H9 (cell line): ENCODE data around the gene FDX1. TPM values are rescaled to one million over a fixed set of nuclear protein-coding genes. Genes with fewer than 3 reads are reported as not detected.

Experiments
- DNase-seq: peaks from one replicate; pipeline ENCODE4 v3.0.0-alpha.2; 2017
- H2AFZ ChIP-seq: one replicate; pipeline ENCODE4 v1.6.1; 2013; ENCODE audit warnings: mild to moderate bottlenecking, low read length, control low read depth, moderate library complexity
- H2AK5ac ChIP-seq: 2 replicates; pipeline ENCODE4 v1.6.1; 2013; ENCODE audit warnings: low read length, control low read depth, mixed read lengths; ENCODE audit not compliant: insufficient read length
- H2BK120ac ChIP-seq: one replicate; pipeline ENCODE4 v1.6.1; 2013; ENCODE audit warnings: low read depth, mild to moderate bottlenecking, low read length, control low read depth, inconsistent platforms; ENCODE audit not compliant: poor library complexity, severe bottlenecking
- H2BK12ac ChIP-seq: 2 replicates; pipeline ENCODE4 v1.6.1; 2013; ENCODE audit warnings: low read length, control low read depth, mixed read lengths, low read depth; ENCODE audit not compliant: insufficient read length
- H2BK15ac ChIP-seq: 2 replicates; pipeline ENCODE4 v1.6.1; 2013; ENCODE audit warnings: low read depth, low read length, control low read depth
- H2BK20ac ChIP-seq: one replicate; pipeline ENCODE4 v1.6.1; 2013; ENCODE audit warnings: low read depth, mild to moderate bottlenecking, low read length, control low read depth, inconsistent platforms; ENCODE audit not compliant: poor library complexity, severe bottlenecking
- H2BK5ac ChIP-seq: 2 replicates; pipeline ENCODE4 v1.6.1; 2013; ENCODE audit warnings: low read length, control low read depth, mixed read lengths; ENCODE audit not compliant: insufficient read length
- H3K14ac ChIP-seq: 2 replicates; pipeline ENCODE4 v1.6.1; 2013; ENCODE audit warnings: low read length, control low read depth; ENCODE audit not compliant: insufficient read depth
- H3K18ac ChIP-seq: 2 replicates; pipeline ENCODE4 v1.6.1; 2013; ENCODE audit warnings: low read depth, mild to moderate bottlenecking, mixed read lengths, low read length, control low read depth; ENCODE audit not compliant: insufficient read length
- H3K23ac ChIP-seq: 2 replicates; pipeline ENCODE4 v1.6.1; 2013; ENCODE audit warnings: low read length, control low read depth, mixed read lengths, low read depth; ENCODE audit not compliant: insufficient read length
- H3K23me2 ChIP-seq: 2 replicates; pipeline ENCODE4 v1.6.1; 2013; ENCODE audit warnings: low read depth, mild to moderate bottlenecking, mixed read lengths, low read length, control low read depth; ENCODE audit not compliant: insufficient read length, poor library complexity, severe bottlenecking
- H3K27ac ChIP-seq: 2 replicates; pipeline ENCODE4 v1.5.1; 2013; ENCODE audit warnings: low read length, control low read depth, mixed read lengths, low read depth; ENCODE audit not compliant: insufficient read length
- H3K27me3 ChIP-seq: 2 replicates; pipeline ENCODE4 v1.6.1; 2013; ENCODE audit warnings: low read length, control low read depth, inconsistent platforms; ENCODE audit not compliant: insufficient read depth
- H3K4ac ChIP-seq: 2 replicates; pipeline ENCODE4 v1.6.1; 2013; ENCODE audit warnings: low read depth, mild to moderate bottlenecking, control low read depth, inconsistent platforms, low read length, moderate library complexity
- H3K4me1 ChIP-seq: 2 replicates; pipeline ENCODE4 v1.6.1; 2013; ENCODE audit warnings: low read length, control low read depth, inconsistent platforms; ENCODE audit not compliant: insufficient read depth
- H3K4me2 ChIP-seq: 2 replicates; pipeline ENCODE4 v1.6.1; 2013; ENCODE audit warnings: low read length, control low read depth, mixed read lengths; ENCODE audit not compliant: insufficient read length, insufficient read depth
- H3K56ac ChIP-seq: 2 replicates; pipeline ENCODE4 v1.6.1; 2013; ENCODE audit warnings: low read depth, mild to moderate bottlenecking, mixed read lengths, low read length, control low read depth; ENCODE audit not compliant: insufficient read length
- H3K79me1 ChIP-seq: 2 replicates; pipeline ENCODE4 v1.6.1; 2013; ENCODE audit warnings: low read depth, mild to moderate bottlenecking, moderate library complexity, low read length, control low read depth, inconsistent platforms; ENCODE audit not compliant: insufficient read depth, poor library complexity, severe bottlenecking
- H3K79me2 ChIP-seq: 2 replicates; pipeline ENCODE4 v1.6.1; 2013; ENCODE audit warnings: low read length, control low read depth, inconsistent platforms; ENCODE audit not compliant: insufficient read depth
- H3K9ac ChIP-seq: 2 replicates; pipeline ENCODE4 v1.6.1; 2013; ENCODE audit warnings: low read length, control low read depth, mixed read lengths; ENCODE audit not compliant: insufficient read length; ENCODE audit errors: extremely low read depth
- H3K9me3 ChIP-seq: one replicate; pipeline ENCODE4 v1.6.1; 2013; ENCODE audit warnings: low read depth, low read length, inconsistent platforms; ENCODE audit not compliant: control insufficient read depth
- H3T11ph ChIP-seq: one replicate; pipeline ENCODE4 v1.6.1; 2013; ENCODE audit warnings: mild to moderate bottlenecking, low read length, control low read depth, inconsistent platforms
- H4K20me1 ChIP-seq: one replicate; pipeline ENCODE4 v1.6.1; 2013; ENCODE audit not compliant: control insufficient read depth, insufficient read length, insufficient read depth
- H4K5ac ChIP-seq: 2 replicates; pipeline ENCODE4 v1.6.1; 2013; ENCODE audit warnings: low read depth, mild to moderate bottlenecking, mixed read lengths, low read length, control low read depth; ENCODE audit not compliant: insufficient read length
- H4K8ac ChIP-seq: replicated peaks from 2 replicates; pipeline ENCODE4 v1.6.1; 2013; ENCODE audit warnings: low read length, control low read depth, mixed read lengths, low read depth; ENCODE audit not compliant: insufficient read length
- H4K91ac ChIP-seq: 2 replicates; pipeline ENCODE4 v1.6.1; 2013; ENCODE audit warnings: low read depth, mild to moderate bottlenecking, moderate library complexity, mixed read lengths, low read length, control low read depth; ENCODE audit not compliant: insufficient read length
- H3K27ac Mint-ChIP-seq, 3 experiments: 2 replicates in 2 of 3; 3 replicates in 1 of 3; pipeline ENCODE4 v1.8.0; 2020 to 2021; ENCODE audit warnings: mixed read lengths in 3 of 3, mild to moderate bottlenecking in 1 of 3, moderate library complexity in 1 of 3
- H3K27me3 Mint-ChIP-seq: 2 replicates; pipeline ENCODE4 v1.8.0; 2021; ENCODE audit warnings: low read depth, mild to moderate bottlenecking, moderate library complexity, mixed read lengths
- H3K36me3 Mint-ChIP-seq, 3 experiments: 2 replicates in 2 of 3; 3 replicates in 1 of 3; pipeline ENCODE4 v1.8.0; 2020 to 2021; ENCODE audit warnings: low read depth in 3 of 3, mixed read lengths in 3 of 3; ENCODE audit not compliant: insufficient read depth in 1 of 3
- H3K4me1 Mint-ChIP-seq, 2 experiments: 2 replicates each; pipeline ENCODE4 v1.8.0; 2020; ENCODE audit warnings: mixed read lengths in 2 of 2
- H3K4me3 Mint-ChIP-seq, 2 experiments: 2 replicates in 1 of 2; 3 replicates in 1 of 2; pipeline ENCODE4 v1.8.0; 2020 to 2021; ENCODE audit warnings: mild to moderate bottlenecking in 2 of 2, mixed read lengths in 2 of 2, moderate library complexity in 1 of 2
- H3K9me3 Mint-ChIP-seq, 2 experiments: 2 replicates in 1 of 2; 3 replicates in 1 of 2; pipeline ENCODE4 v1.8.0; 2020; ENCODE audit warnings: mild to moderate bottlenecking in 2 of 2, mixed read lengths in 2 of 2, moderate library complexity in 1 of 2
- WGBS: extraction: QIAGEN DNeasy Blood & Tissue Kit; methylation state at CpG from one replicate; pipeline ENCODE4 v1.1.7; 2013; ENCODE audit warnings: missing lambda C conversion rate, low lambda C conversion rate, mixed read lengths; ENCODE audit not compliant: insufficient read length; ENCODE audit errors: extremely low coverage; 5-methylcytosine and 5-hydroxymethylcytosine counted together
- total RNA-seq: library from RNA; stranded (reverse); gene quantifications from 2 replicates; pipeline ENCODE4 v1.2.1, GENCODE V29; 2021
- TF ChIP-seq, protein P1 (sequence below): fragments of 200-600 bp; sonication (generic); conservative IDR thresholded peaks from 3 replicates; pipeline ENCODE4 v1.8.0; 2021; ENCODE audit warnings: antibody characterized with exemption, mild to moderate bottlenecking

FDX1 gene
- total RNA-seq, 1 experiment from 2014 or later = 10.1 TPM

DNA sequence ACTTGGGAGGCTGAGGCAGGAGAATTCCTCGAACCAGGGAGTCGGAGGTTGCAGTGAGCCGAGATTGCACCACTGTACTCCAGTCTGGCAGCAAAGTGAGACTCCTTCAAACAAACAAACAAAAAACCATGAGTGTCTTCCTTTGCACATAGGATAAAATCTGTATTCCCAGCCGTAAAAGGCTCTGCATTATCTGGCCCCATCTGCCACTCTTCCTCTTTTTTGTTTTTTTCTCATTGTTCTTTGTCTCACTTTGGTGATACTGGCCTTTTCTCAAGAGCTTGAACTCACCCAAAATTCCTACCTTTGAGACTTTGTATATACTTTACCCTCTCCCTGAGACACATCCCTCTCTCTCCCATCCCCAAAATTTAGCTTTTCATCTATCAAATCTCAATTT, 17.6 kb downstream of the FDX1 start:
- no CpG with 5 or more reads among the region's 4 CpGs for WGBS
- Mint-ChIP-seq H3K36me3 (peaks cover 10 to 26% (median 18%) of the 10 kb centered on the region in 3 experiments), H3K4me3 (no peak overlapping the region), H3K9me3 (no peaks in the 10 kb centered on the region), H3K4me1 (peaks cover 0 to 3% of the 10 kb centered on the region in 2 experiments; a peak in 1 of 4 replicates), H3K27me3 (no peaks in the 10 kb centered on the region), H3K27ac (no peak overlapping the region)
- Histone ChIP-seq H2AFZ (no peak overlapping the region), H3K4ac (no peak overlapping the region), H4K91ac (no peak overlapping the region), H3K9ac (no peak overlapping the region), H3T11ph (no peak overlapping the region), H3K4me2 (no peak overlapping the region), H3K56ac (no peak overlapping the region), H3K9me3 (no peaks in the 10 kb centered on the region), H2BK120ac (no peak overlapping the region), H2BK15ac (no peak overlapping the region), H2AK5ac (no peak overlapping the region), H3K23ac (no peak overlapping the region), H4K20me1 (no peaks in the 10 kb centered on the region), H3K27me3 (no peaks in the 10 kb centered on the region), H2BK12ac (no peak overlapping the region), H2BK5ac (no peak overlapping the region), H3K23me2 (no peaks in the 10 kb centered on the region), H4K5ac (no peak overlapping the region), H3K79me2 (no peaks in the 10 kb centered on the region), H4K8ac (no peak overlapping the region), H3K4me1 (no peaks in the 10 kb centered on the region), H3K14ac (no peak overlapping the region), H3K18ac (no peak overlapping the region), H3K27ac (no peak overlapping the region), H2BK20ac (no peak overlapping the region), H3K79me1 (no peaks in the 10 kb centered on the region)
- TF ChIP-seq, protein P1, sequence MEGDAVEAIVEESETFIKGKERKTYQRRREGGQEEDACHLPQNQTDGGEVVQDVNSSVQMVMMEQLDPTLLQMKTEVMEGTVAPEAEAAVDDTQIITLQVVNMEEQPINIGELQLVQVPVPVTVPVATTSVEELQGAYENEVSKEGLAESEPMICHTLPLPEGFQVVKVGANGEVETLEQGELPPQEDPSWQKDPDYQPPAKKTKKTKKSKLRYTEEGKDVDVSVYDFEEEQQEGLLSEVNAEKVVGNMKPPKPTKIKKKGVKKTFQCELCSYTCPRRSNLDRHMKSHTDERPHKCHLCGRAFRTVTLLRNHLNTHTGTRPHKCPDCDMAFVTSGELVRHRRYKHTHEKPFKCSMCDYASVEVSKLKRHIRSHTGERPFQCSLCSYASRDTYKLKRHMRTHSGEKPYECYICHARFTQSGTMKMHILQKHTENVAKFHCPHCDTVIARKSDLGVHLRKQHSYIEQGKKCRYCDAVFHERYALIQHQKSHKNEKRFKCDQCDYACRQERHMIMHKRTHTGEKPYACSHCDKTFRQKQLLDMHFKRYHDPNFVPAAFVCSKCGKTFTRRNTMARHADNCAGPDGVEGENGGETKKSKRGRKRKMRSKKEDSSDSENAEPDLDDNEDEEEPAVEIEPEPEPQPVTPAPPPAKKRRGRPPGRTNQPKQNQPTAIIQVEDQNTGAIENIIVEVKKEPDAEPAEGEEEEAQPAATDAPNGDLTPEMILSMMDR = no peak
- no peak for DNase-seq
